ENCODE results near the gene STK32A.
"Not testable (repeated sequence)": the region's sequence is repeated elsewhere in the genome, so short reads cannot be mapped to it uniquely, and the experiment has no call there.

The STK32A gene

DNA sequence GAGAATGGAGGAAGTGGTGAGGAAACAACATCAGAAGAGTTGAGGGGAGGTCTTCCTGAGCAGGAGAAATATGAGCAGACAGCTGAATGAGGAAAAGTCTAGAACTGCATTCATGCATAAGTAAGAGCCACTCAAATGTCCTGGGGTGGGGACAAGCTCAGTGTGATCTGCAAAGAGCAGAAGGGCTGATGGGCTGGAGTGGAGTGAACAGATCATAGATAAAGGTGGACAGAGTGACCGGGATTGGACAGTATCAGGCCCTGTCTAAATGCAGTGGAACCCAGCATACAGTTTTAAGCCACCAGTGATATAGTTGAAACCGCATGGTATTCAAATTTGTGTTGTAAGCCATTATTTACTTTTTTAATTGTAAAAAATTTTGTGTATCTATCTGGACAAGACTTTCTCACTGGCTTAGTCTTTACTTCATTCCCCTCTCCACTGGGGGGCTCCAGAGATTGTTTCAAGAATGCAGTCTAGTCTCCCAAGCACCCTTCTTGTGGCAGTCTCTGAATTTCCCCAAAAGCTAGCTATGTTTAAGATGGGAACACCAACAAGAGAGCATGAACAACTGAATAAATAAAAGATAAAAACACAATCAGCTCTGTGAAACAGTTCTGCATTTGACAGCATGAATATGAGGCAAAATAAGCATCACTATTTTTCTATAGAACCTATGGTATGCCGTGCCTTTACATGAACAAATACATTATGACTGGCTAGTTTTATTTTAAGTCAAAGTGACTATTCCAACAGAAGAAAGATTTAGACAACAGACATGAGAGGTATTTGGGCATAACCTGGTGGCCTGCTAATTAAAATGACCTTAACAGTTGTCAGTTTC is 10.7 kb upstream of the STK32A start:
- Histone ChIP-seq H3K4me1 (ENCODE audit: insufficient read depth, low read length) (no peaks in the 10 kb centered on the region), H3K27me3 (ENCODE audit: insufficient read depth, low read length) (no peaks in the 10 kb centered on the region), H3K36me3 (ENCODE audit: insufficient read depth, low read length) (no peaks in the 10 kb centered on the region), H3K9me3 (ENCODE audit: low read length) (no peaks in the 10 kb centered on the region), H2AFZ (ENCODE audit: low read depth, low read length) (no peak overlapping the region), H3K4me3 (ENCODE audit: low read length) (no peak overlapping the region)

DNA sequence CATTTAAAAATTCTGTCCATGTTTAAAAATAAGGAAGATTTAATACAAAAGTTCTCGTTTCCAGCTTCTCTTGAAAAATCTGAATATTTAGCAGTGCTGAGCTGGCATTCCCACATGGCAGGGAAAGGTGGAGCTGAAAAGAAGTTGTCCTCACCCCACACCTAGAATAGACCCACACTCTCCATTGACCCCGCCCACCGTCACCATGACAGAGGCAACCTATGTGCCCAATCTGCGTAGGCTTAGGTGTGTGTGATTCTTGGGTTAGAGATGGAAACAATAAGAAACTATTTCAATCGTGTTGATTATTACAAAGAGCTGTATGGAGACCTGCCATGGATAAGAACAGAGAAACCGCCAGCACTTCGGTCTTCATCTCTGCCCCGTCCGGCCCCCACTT is 8.9 kb upstream of the STK32A start:
- no peaks in the 10 kb centered on the region for H3K9me3 ChIP-seq (ENCODE audit: low read length)
- no peaks in the 10 kb centered on the region for H3K27me3 ChIP-seq (ENCODE audit: insufficient read depth, low read length)
- no peaks in the 10 kb centered on the region for H3K4me1 ChIP-seq (ENCODE audit: insufficient read depth, low read length)
- no peak overlapping the region for H2AFZ ChIP-seq (ENCODE audit: low read depth, low read length)
- no peaks in the 10 kb centered on the region for H3K36me3 ChIP-seq (ENCODE audit: insufficient read depth, low read length)
- H3K4me3 ChIP-seq (ENCODE audit: low read length): no peak overlapping the region

DNA sequence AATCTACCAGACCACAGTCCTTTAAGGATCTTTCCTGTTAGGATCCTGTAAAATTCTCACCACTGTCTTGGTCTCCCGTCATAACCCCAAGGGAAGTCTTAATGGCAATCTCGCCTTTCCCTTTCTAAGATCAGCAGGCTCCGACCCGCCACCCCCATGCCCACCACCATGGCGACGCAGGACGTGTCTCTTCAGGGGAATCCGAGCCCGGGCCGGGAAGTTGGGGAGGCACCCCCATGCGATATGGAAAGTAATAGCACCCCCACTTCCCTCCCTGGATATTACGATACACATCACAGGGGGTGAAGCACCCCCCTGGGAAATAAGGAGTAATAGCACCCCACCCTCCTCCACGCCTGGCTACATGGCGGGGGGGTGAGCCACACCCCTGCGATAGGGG is 8.3 kb upstream of the STK32A start:
- Histone ChIP-seq H3K9me3 (ENCODE audit: low read length) (no peaks in the 10 kb centered on the region), H3K4me3 (ENCODE audit: low read length) (no peak overlapping the region), H3K36me3 (ENCODE audit: insufficient read depth, low read length) (no peaks in the 10 kb centered on the region), H3K4me1 (ENCODE audit: insufficient read depth, low read length) (no peaks in the 10 kb centered on the region), H2AFZ (ENCODE audit: low read depth, low read length) (no peak overlapping the region), H3K27me3 (ENCODE audit: insufficient read depth, low read length) (no peaks in the 10 kb centered on the region)

- H2AFZ ChIP-seq (ENCODE audit: low read depth, low read length): peak overlapping the region; percentile 90
- H3K4me1 ChIP-seq (ENCODE audit: insufficient read depth, low read length): no peaks in the 10 kb centered on the region
- H3K4me3 ChIP-seq (ENCODE audit: low read length): peak overlapping the region; percentile 52
- H3K27me3 ChIP-seq (ENCODE audit: insufficient read depth, low read length): peaks cover 9% of the 10 kb centered on the region
- no peaks in the 10 kb centered on the region for H3K36me3 ChIP-seq (ENCODE audit: insufficient read depth, low read length)
- H3K9me3 ChIP-seq (ENCODE audit: low read length): no peaks in the 10 kb centered on the region
These were observed 494 bp upstream of the STK32A start for GRCh38 chr5:147234239-147234824.

DNA sequence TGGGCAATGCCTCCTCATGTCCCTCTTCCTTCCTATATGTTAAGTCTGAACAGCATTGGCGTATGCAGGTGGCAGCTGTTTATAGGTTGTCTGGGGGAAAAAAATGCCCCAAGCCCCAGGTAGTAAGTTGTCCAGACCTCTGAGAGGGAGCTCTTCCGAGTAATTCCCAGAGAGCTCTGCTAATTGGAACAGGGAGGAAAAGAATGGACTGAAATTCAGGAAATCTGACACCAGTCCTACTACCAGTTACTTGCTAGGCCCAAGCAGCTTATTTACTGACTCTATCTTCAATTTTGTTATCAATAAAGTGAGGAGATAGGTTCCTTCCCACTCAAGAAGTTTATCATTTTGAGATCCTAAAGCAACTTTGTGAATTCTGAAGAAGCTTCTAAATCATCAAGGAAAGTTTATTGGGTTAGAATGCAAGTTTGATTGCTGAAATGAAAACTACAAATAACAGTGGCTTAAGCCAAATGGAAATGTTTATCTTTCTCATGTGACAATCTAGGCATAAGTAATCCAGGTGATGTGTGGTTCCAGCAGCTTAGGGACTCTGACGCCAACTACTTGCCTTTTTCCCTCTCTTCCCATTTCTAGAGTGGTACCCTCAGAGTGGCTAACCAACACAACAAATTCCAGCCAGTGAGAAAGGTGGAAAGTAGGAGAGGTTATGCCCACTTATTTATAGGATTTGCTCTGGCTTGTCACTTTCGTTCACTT is 5.6 kb downstream of the STK32A start:
- no peak overlapping the region for H3K4me3 ChIP-seq (ENCODE audit: low read length)
- H3K4me1 ChIP-seq (ENCODE audit: insufficient read depth, low read length): no peaks in the 10 kb centered on the region
- peaks cover 2% of the 10 kb centered on the region for H3K9me3 ChIP-seq (ENCODE audit: low read length)
- H3K36me3 ChIP-seq (ENCODE audit: insufficient read depth, low read length): peaks cover 2% of the 10 kb centered on the region
- H3K27me3 ChIP-seq (ENCODE audit: insufficient read depth, low read length): no peaks in the 10 kb centered on the region
- H2AFZ ChIP-seq (ENCODE audit: low read depth, low read length): no peak overlapping the region

- H3K9me3 ChIP-seq (ENCODE audit: low read length); H3K27me3 ChIP-seq (ENCODE audit: insufficient read depth, low read length); H3K36me3 ChIP-seq (ENCODE audit: insufficient read depth, low read length); H3K4me3 ChIP-seq (ENCODE audit: low read length); H3K4me1 ChIP-seq (ENCODE audit: insufficient read depth, low read length); H2AFZ ChIP-seq (ENCODE audit: low read depth, low read length): not testable (repeated sequence)
These were observed 8.4 kb downstream of the STK32A start for GRCh38 chr5:147243238-147243637.

- H3K36me3 ChIP-seq (ENCODE audit: insufficient read depth, low read length): peaks cover 2% of the 10 kb centered on the region
- H2AFZ ChIP-seq (ENCODE audit: low read depth, low read length): no peak overlapping the region
- peaks cover 2% of the 10 kb centered on the region for H3K9me3 ChIP-seq (ENCODE audit: low read length)
- H3K27me3 ChIP-seq (ENCODE audit: insufficient read depth, low read length): no peaks in the 10 kb centered on the region
- no peak overlapping the region for H3K4me3 ChIP-seq (ENCODE audit: low read length)
- H3K4me1 ChIP-seq (ENCODE audit: insufficient read depth, low read length): no peaks in the 10 kb centered on the region
These were observed 10.7 kb downstream of the STK32A start for GRCh38 chr5:147245381-147246165.

DNA sequence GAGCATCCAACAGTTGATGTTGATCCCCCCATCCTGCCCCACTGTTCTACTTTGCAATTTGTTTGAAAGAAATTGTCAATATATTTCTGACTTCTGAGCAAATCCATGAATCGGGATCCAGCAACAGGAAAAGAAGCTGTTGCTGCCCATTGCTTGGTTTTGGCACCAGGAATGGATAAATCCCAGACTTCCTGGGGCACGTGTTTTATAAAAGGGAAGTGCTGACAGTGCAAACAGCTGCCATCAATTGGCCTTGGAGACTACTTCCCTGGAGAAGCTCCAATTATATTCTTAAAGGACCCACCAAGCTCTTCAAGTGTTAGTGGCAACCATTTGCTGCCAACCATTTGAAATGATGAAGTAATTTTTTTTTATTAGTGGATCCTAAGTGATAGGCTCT is 13.7 kb downstream of the STK32A start:
- H3K27me3 ChIP-seq (ENCODE audit: insufficient read depth, low read length): no peaks in the 10 kb centered on the region
- no peaks in the 10 kb centered on the region for H3K9me3 ChIP-seq (ENCODE audit: low read length)
- no peaks in the 10 kb centered on the region for H3K36me3 ChIP-seq (ENCODE audit: insufficient read depth, low read length)
- no peak overlapping the region for H2AFZ ChIP-seq (ENCODE audit: low read depth, low read length)
- H3K4me1 ChIP-seq (ENCODE audit: insufficient read depth, low read length): no peaks in the 10 kb centered on the region
- no peak overlapping the region for H3K4me3 ChIP-seq (ENCODE audit: low read length)

GRCh38 chr5:147259837-147260236 is 25.0 kb downstream of the STK32A start:
- Histone ChIP-seq H3K4me3 (ENCODE audit: low read length) (no peak overlapping the region), H3K36me3 (ENCODE audit: insufficient read depth, low read length) (no peaks in the 10 kb centered on the region), H2AFZ (ENCODE audit: low read depth, low read length) (no peak overlapping the region), H3K27me3 (ENCODE audit: insufficient read depth, low read length) (no peaks in the 10 kb centered on the region), H3K4me1 (ENCODE audit: insufficient read depth, low read length) (no peaks in the 10 kb centered on the region), H3K9me3 (ENCODE audit: low read length) (no peaks in the 10 kb centered on the region)

GRCh38 chr5:147267082-147267832 is 32.4 kb downstream of the STK32A start:
- Histone ChIP-seq H3K4me1 (ENCODE audit: insufficient read depth, low read length) (no peaks in the 10 kb centered on the region), H3K27me3 (ENCODE audit: insufficient read depth, low read length) (no peaks in the 10 kb centered on the region), H3K4me3 (ENCODE audit: low read length) (no peak overlapping the region), H3K9me3 (ENCODE audit: low read length) (no peaks in the 10 kb centered on the region), H3K36me3 (ENCODE audit: insufficient read depth, low read length) (no peaks in the 10 kb centered on the region), H2AFZ (ENCODE audit: low read depth, low read length) (no peak overlapping the region)

DNA sequence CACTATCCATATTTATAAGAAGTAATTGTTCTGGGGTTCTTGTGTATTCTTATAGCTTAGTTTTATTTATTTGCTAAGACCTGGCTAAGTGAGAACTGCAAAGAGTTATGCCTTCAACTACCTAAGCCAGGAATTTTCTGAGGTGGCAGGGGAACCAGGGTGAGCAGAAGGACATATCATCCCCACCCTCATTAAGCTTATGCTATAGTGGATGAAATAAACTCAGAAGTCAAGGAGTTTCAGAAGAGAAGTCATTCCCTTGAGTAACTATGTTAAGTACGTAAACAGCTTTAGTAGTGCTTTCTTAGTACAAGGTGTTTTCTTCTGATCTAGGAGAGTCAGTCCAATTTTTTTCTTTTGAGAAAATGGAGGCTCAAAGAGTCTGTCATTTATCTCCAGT is 41.7 kb downstream of the STK32A start:
- no peak overlapping the region for H2AFZ ChIP-seq (ENCODE audit: low read depth, low read length)

GRCh38 chr5:147286296-147286695 is 51.5 kb downstream of the STK32A start:
- no peaks in the 10 kb centered on the region for H3K27me3 ChIP-seq (ENCODE audit: insufficient read depth, low read length)
- no peak overlapping the region for H2AFZ ChIP-seq (ENCODE audit: low read depth, low read length)
- H3K9me3 ChIP-seq (ENCODE audit: low read length): no peaks in the 10 kb centered on the region
- H3K36me3 ChIP-seq (ENCODE audit: insufficient read depth, low read length): no peaks in the 10 kb centered on the region
- no peaks in the 10 kb centered on the region for H3K4me1 ChIP-seq (ENCODE audit: insufficient read depth, low read length)
- no peak overlapping the region for H3K4me3 ChIP-seq (ENCODE audit: low read length)

More for the DNA sequence above, 41.7 kb downstream of the STK32A start:
- Histone ChIP-seq H3K36me3 (ENCODE audit: insufficient read depth, low read length) (peaks cover 2% of the 10 kb centered on the region), H3K4me1 (ENCODE audit: insufficient read depth, low read length) (no peaks in the 10 kb centered on the region), H3K4me3 (ENCODE audit: low read length) (no peak overlapping the region), H3K9me3 (ENCODE audit: low read length) (no peaks in the 10 kb centered on the region), H3K27me3 (ENCODE audit: insufficient read depth, low read length) (no peaks in the 10 kb centered on the region)

All from neuron (in vitro differentiated cells).